HepG2 (cell line): ENCODE results near the gene ADSS1. TPM values are rescaled to one million over a fixed set of nuclear protein-coding genes. Genes with fewer than 3 reads are reported as not detected.

Source experiments
- ATM ChIP-seq: fragments of 450-650 bp; IDR thresholded peaks from 2 replicates; pipeline ENCODE4 v1.7.1; 2017; ENCODE audit warnings: mild to moderate bottlenecking, borderline replicate concordance
- CBX1 ChIP-seq: IDR thresholded peaks from one replicate; pipeline ENCODE4 v1.6.1; 2016; ENCODE audit warnings: antibody characterized with exemption, low read depth
- CBX2 ChIP-seq, 2 experiments: fragments of 200-600 bp in 1 of 2; sonication (generic); formaldehyde crosslinking in 1 of 2; IDR thresholded peaks; 2 replicates each; pipeline versions ENCODE4 v1.7.0 to v1.8.1; 2018 to 2022; ENCODE audit warnings: low read depth in 2 of 2, low read length in 1 of 2, mild to moderate bottlenecking in 1 of 2, missing genetic modification reagents in 1 of 2
- CSRNP2 ChIP-seq: sonication (generic); formaldehyde crosslinking; conservative IDR thresholded peaks from 2 replicates; pipeline ENCODE4 v1.8.0; 2022; ENCODE audit warnings: low read depth, missing genetic modification reagents
- FIP1L1 ChIP-seq: fragments of 200-400 bp; formaldehyde crosslinking; IDR thresholded peaks from 2 replicates; pipeline ENCODE4 v1.6.1; 2018; ENCODE audit warnings: low read depth, mild to moderate bottlenecking, low read length, moderate library complexity, borderline replicate concordance; ENCODE audit not compliant: insufficient read depth
- HMGXB3 ChIP-seq: sonication (generic); formaldehyde crosslinking; IDR thresholded peaks from 2 replicates; pipeline ENCODE4 v1.4.0; 2020; ENCODE audit warnings: missing genetic modification reagents, borderline replicate concordance
- MNT ChIP-seq: fragments of 450-650 bp; IDR thresholded peaks from 2 replicates; pipeline ENCODE4 v1.6.1; 2016
- NFKBIZ ChIP-seq: IDR thresholded peaks from 2 replicates; pipeline ENCODE4 v1.6.1; 2018; ENCODE audit warnings: missing genetic modification reagents, missing compliant biosample characterization
- POGK ChIP-seq: sonication (generic); formaldehyde crosslinking; conservative IDR thresholded peaks from 2 replicates; pipeline ENCODE4 v1.8.0; 2022; ENCODE audit warnings: mild to moderate bottlenecking, moderate library complexity, missing genetic modification reagents
- SMARCE1 ChIP-seq: fragments of 450-650 bp; IDR thresholded peaks from 2 replicates; pipeline ENCODE4 v1.6.1; 2017; ENCODE audit warnings: borderline replicate concordance
- TEF ChIP-seq: sonication (generic); formaldehyde crosslinking; IDR thresholded peaks from 2 replicates; pipeline ENCODE4 v1.5.0; 2020; ENCODE audit warnings: missing genetic modification reagents
- TFE3 ChIP-seq: IDR thresholded peaks from 2 replicates; pipeline ENCODE4 v1.6.1; 2016
- TOE1 ChIP-seq: sonication (generic); formaldehyde crosslinking; IDR thresholded peaks from 2 replicates; pipeline ENCODE4 v1.4.0; 2020; ENCODE audit warnings: mild to moderate bottlenecking, missing genetic modification reagents
- U2AF1 ChIP-seq: fragments of 200-400 bp; formaldehyde crosslinking; optimal IDR thresholded peaks from 2 replicates; pipeline ENCODE3; 2017; ENCODE audit warnings: mild to moderate bottlenecking, low read depth, low read length
- ZNF251 ChIP-seq: sonication (generic); formaldehyde crosslinking; IDR thresholded peaks from 2 replicates; pipeline ENCODE4 v1.9.0; 2021; ENCODE audit warnings: mild to moderate bottlenecking, missing genetic modification reagents
- ZNF343 ChIP-seq: sonication (generic); formaldehyde crosslinking; IDR thresholded peaks from 2 replicates; pipeline ENCODE4 v1.4.0; 2020; ENCODE audit warnings: mild to moderate bottlenecking, missing genetic modification reagents
- polyA plus RNA-seq, 8 experiments: library from polyadenylated mRNA; depleted of rRNA in 3 of 8; stranded (reverse) in 7 of 8; unstranded in 1 of 8; fragments of >200 nt; fragmentation: Illumina TruSeq in 4 of 8; extraction: Trizol in 4 of 8; gene quantifications; 2 replicates each; pipeline versions ENCODE4 v1.2.1 to v1.2.3, GENCODE V29; 2011 to 2016; ENCODE audit warnings: low read depth in 4 of 8, missing spikeins in 1 of 8, mixed read lengths in 1 of 8; ENCODE audit not compliant: insufficient read depth in 1 of 8
- total RNA-seq, 5 experiments: library from RNA; depleted of rRNA; stranded (reverse); fragments of >200 nt; fragmentation: Illumina TruSeq; extraction: Trizol; gene quantifications; 2 replicates each; pipeline ENCODE4 v1.2.3, GENCODE V29; 2016; ENCODE audit warnings: low read depth in 1 of 5

The ADSS1 gene
- total and polyA plus RNA-seq, 2 of the 13 experiments (the other 11 are each of a cell fraction or from before 2014, with no cell fraction given), result 1.0 to 36.7 TPM

- TF ChIP-seq CBX2 (IDR thresholded peaks at IDR 0.05; ENCODE audit: low read depth, low read length) (no peak), CBX2 (CRISPR knock-in tag; IDR thresholded peaks at IDR 0.05; ENCODE audit: low read depth) (no peak), TOE1 (CRISPR knock-in tag) (no peak), ZNF251 (CRISPR knock-in tag) (0 out of 2 replicates have a peak, but pooled peaks have one; percentile 15), CSRNP2 (CRISPR knock-in tag) (no peak), MNT (no peak), NFKBIZ (CRISPR knock-in tag) (no peak), CBX1 (no peak), ATM (no peak), POGK (CRISPR knock-in tag) (0 out of 2 replicates have a peak, but pooled peaks have one; percentile 0), FIP1L1 (no peak), SMARCE1 (no peak), TEF (CRISPR knock-in tag) (no peak), TFE3 (CRISPR knock-in tag) (no peak), HMGXB3 (CRISPR knock-in tag) (no peak), ZNF343 (no peak; the same call in 1 of the 2 replicates), U2AF1 (peak; percentile 11)
These were observed 29.6 kb downstream of the ADSS1 start (continued) for GRCh38 chr14:104753528-104754212.
